ENCODE results near the gene SNX17. TPM values are rescaled to one million over a fixed set of nuclear protein-coding genes. Genes with fewer than 3 reads are reported as not detected.
"Not testable (repeated sequence)": the region's sequence is repeated elsewhere in the genome, so short reads cannot be mapped to it uniquely, and the experiment has no call there.

The SNX17 gene
- total and polyA plus RNA-seq, 2 of the 4 experiments (the other 2 are of a cell fraction) = 102 to 130 TPM

GRCh38 chr2:27425039-27425438 is 54.6 kb downstream of the SNX17 start:
- H3K56ac ChIP-seq (ENCODE audit: extremely low read depth, insufficient read depth, low read length); H3K27me3 ChIP-seq (ENCODE audit: control insufficient read depth, insufficient read depth, low read length); DNase-seq; dilution Hi-C loops (cut with HindIII; ENCODE audit: low sequenced_read_pairs, unreplicated experiment); H3K14ac ChIP-seq (replicated peaks; ENCODE audit: low read depth, low read length); BruUV-seq (replicated peaks); H2BK120ac ChIP-seq (ENCODE audit: low read depth, low read length); H3K4me1 ChIP-seq (ENCODE audit: control insufficient read depth, insufficient read depth, low read length); H3K36me3 ChIP-seq (ENCODE audit: control insufficient read depth, insufficient read depth, low read length); ATAC-seq (ENCODE audit: low read depth); H3K4me3 ChIP-seq (ENCODE audit: insufficient read depth, low read depth, low read length); H3K4me2 ChIP-seq (ENCODE audit: low read depth, low read length); CTCF ChIA-PET; H3K18ac ChIP-seq (ENCODE audit: low read depth, low read length); intact Hi-C loops (cut with micrococcal nuclease); H3K27ac ChIP-seq (ENCODE audit: insufficient read depth, low read length); H3K9ac ChIP-seq (ENCODE audit: low read depth, low read length); H2BK20ac ChIP-seq (ENCODE audit: low read depth, low read length); H2BK15ac ChIP-seq (ENCODE audit: low read depth, low read length); H2BK5ac ChIP-seq (ENCODE audit: low read depth, low read length, poor library complexity, severe bottlenecking); H2AK9ac ChIP-seq (replicated peaks; ENCODE audit: low read depth, low read length, poor library complexity); H3K4ac ChIP-seq (ENCODE audit: low read depth, low read length); POLR2A ChIA-PET (ENCODE audit: unreplicated experiment); H3K23ac ChIP-seq (ENCODE audit: low read depth, low read length); H3K9me3 ChIP-seq (ENCODE audit: control insufficient read depth, insufficient read depth, low read length); H4K8ac ChIP-seq (ENCODE audit: low read depth in 2 of 2, low read length in 2 of 2); H4K5ac ChIP-seq (ENCODE audit: low read depth, low read length); H2AFZ ChIP-seq (replicated peaks; ENCODE audit: low read length, poor library complexity); in situ Hi-C loops (cut with MboI; ENCODE audit: low sequenced_read_pairs); H4K91ac ChIP-seq (ENCODE audit: insufficient read depth, low read depth, low read length); H2AK5ac ChIP-seq (ENCODE audit: low read depth, low read length); H3K9me1 ChIP-seq (ENCODE audit: insufficient read depth, low read length): not testable (repeated sequence)
- 88% methylated on average over 4 of the region's 10 CpGs; no CpG with 5 or more reads in 1 of the 2 experiments for WGBS, 2 experiments (ENCODE audit: extremely low coverage in 2 of 2, insufficient read length in 1 of 2)
- H4K20me1 ChIP-seq (ENCODE audit: insufficient read depth, low read length) = peaks cover 10% of the 10 kb centered on the region
- peaks cover 0 to 10% of the 10 kb centered on the region in 2 experiments; a peak in 2 of 4 replicates for H3K79me1 ChIP-seq (ENCODE audit: low read depth in 1 of 2, low read length in 2 of 2)

Other genes starting within 250 kb of the SNX17 start
- gene ABHD1, start 246.8 kb upstream of the SNX17 start, total RNA-seq (2012; rRNA removed) = not detected in 2 replicates
- 0.14 and 0.24 TPM in 2 replicates for gene ABHD1, start 246.8 kb upstream of the SNX17 start, polyA plus RNA-seq (2012; rRNA removed)
- gene PREB, start 236.0 kb upstream of the SNX17 start, total RNA-seq (2012; rRNA removed) = 36.1 and 38.9 TPM in 2 replicates
- gene PREB, start 236.0 kb upstream of the SNX17 start, polyA plus RNA-seq (2012; rRNA removed) = 49.0 and 52.2 TPM in 2 replicates
- gene PRR30, start 231.2 kb upstream of the SNX17 start, total RNA-seq (2012; rRNA removed) = not detected in 2 replicates
- not detected in 2 replicates for gene PRR30, start 231.2 kb upstream of the SNX17 start, polyA plus RNA-seq (2012; rRNA removed)
- not detected in 2 replicates for gene TCF23, start 221.6 kb upstream of the SNX17 start, total RNA-seq (2012; rRNA removed)
- gene TCF23, start 221.6 kb upstream of the SNX17 start, polyA plus RNA-seq (2012; rRNA removed) = not detected in 2 replicates
- gene ATRAID, start 158.6 kb upstream of the SNX17 start, total RNA-seq (2012; rRNA removed) = 138 and 144 TPM in 2 replicates
- gene ATRAID, start 158.6 kb upstream of the SNX17 start, polyA plus RNA-seq (2012; rRNA removed) = 165 and 173 TPM in 2 replicates
- 34.2 and 38.6 TPM in 2 replicates for gene SLC5A6, start 158.3 kb upstream of the SNX17 start, total RNA-seq (2012; rRNA removed)
- 28.8 and 30.6 TPM in 2 replicates for gene SLC5A6, start 158.3 kb upstream of the SNX17 start, polyA plus RNA-seq (2012; rRNA removed)
- gene CAD, start 153.2 kb upstream of the SNX17 start, total RNA-seq (2012; rRNA removed) = 12.9 and 17.8 TPM in 2 replicates
- 38.7 and 45.8 TPM in 2 replicates for gene CAD, start 153.2 kb upstream of the SNX17 start, polyA plus RNA-seq (2012; rRNA removed)
- under 0.01 TPM in 1 of 2 replicates, not detected in the other for gene SLC30A3, start 107.6 kb upstream of the SNX17 start, total RNA-seq (2012; rRNA removed)
- 0.15 and 0.17 TPM in 2 replicates for gene SLC30A3, start 107.6 kb upstream of the SNX17 start, polyA plus RNA-seq (2012; rRNA removed)
- not detected in 2 replicates for gene DNAJC5G, start 95.2 kb upstream of the SNX17 start, total RNA-seq (2012; rRNA removed)
- gene DNAJC5G, start 95.2 kb upstream of the SNX17 start, polyA plus RNA-seq (2012; rRNA removed) = not detected in 2 replicates
- gene TRIM54, start 88.2 kb upstream of the SNX17 start, total RNA-seq (2012; rRNA removed) = under 0.01 TPM in 1 of 2 replicates, not detected in the other
- 0.07 and 0.15 TPM in 2 replicates for gene TRIM54, start 88.2 kb upstream of the SNX17 start, polyA plus RNA-seq (2012; rRNA removed)
- not detected in 2 replicates for gene UCN, start 62.2 kb upstream of the SNX17 start, total RNA-seq (2012; rRNA removed)
- gene UCN, start 62.2 kb upstream of the SNX17 start, polyA plus RNA-seq (2012; rRNA removed) = 0.22 and 0.30 TPM in 2 replicates
- gene MPV17, start 47.5 kb upstream of the SNX17 start, total RNA-seq (2012; rRNA removed) = 70.4 and 80.5 TPM in 2 replicates
- 160 and 164 TPM in 2 replicates for gene MPV17, start 47.5 kb upstream of the SNX17 start, polyA plus RNA-seq (2012; rRNA removed)
- gene GTF3C2, start 13.9 kb upstream of the SNX17 start, total RNA-seq (2012; rRNA removed) = 23.1 and 25.5 TPM in 2 replicates
- gene GTF3C2, start 13.9 kb upstream of the SNX17 start, polyA plus RNA-seq (2012; rRNA removed) = 36.9 and 37.7 TPM in 2 replicates
- 47.9 and 48.9 TPM in 2 replicates for gene EIF2B4, start 278 bp upstream of the SNX17 start, total RNA-seq (2012; rRNA removed)
- 40.3 and 43.8 TPM in 2 replicates for gene EIF2B4, start 278 bp upstream of the SNX17 start, polyA plus RNA-seq (2012; rRNA removed)
- 3.1 and 3.4 TPM in 2 replicates for gene ZNF513, start 10.1 kb downstream of the SNX17 start, total RNA-seq (2012; rRNA removed)
- gene ZNF513, start 10.1 kb downstream of the SNX17 start, polyA plus RNA-seq (2012; rRNA removed) = 23.5 and 23.7 TPM in 2 replicates
- 95.9 and 99.2 TPM in 2 replicates for gene PPM1G, start 39.0 kb downstream of the SNX17 start, total RNA-seq (2012; rRNA removed)
- gene PPM1G, start 39.0 kb downstream of the SNX17 start, polyA plus RNA-seq (2012; rRNA removed) = 55.9 and 57.6 TPM in 2 replicates
- gene NRBP1, start 58.0 kb downstream of the SNX17 start, total RNA-seq (2012; rRNA removed) = 107 and 120 TPM in 2 replicates
- gene NRBP1, start 58.0 kb downstream of the SNX17 start, polyA plus RNA-seq (2012; rRNA removed) = 150 and 155 TPM in 2 replicates
- not detected in 2 replicates for gene KRTCAP3, start 71.8 kb downstream of the SNX17 start, total RNA-seq (2012; rRNA removed)
- 1.1 and 1.5 TPM in 2 replicates for gene KRTCAP3, start 71.8 kb downstream of the SNX17 start, polyA plus RNA-seq (2012; rRNA removed)
- 23.1 and 25.5 TPM in 2 replicates for gene IFT172, start 119.1 kb downstream of the SNX17 start, total RNA-seq (2012; rRNA removed)
- gene IFT172, start 119.1 kb downstream of the SNX17 start, polyA plus RNA-seq (2012; rRNA removed) = 17.2 and 18.8 TPM in 2 replicates
- gene FNDC4, start 124.6 kb downstream of the SNX17 start, total RNA-seq (2012; rRNA removed) = 7.3 and 7.5 TPM in 2 replicates
- 11.1 and 12.0 TPM in 2 replicates for gene FNDC4, start 124.6 kb downstream of the SNX17 start, polyA plus RNA-seq (2012; rRNA removed)
- under 0.01 TPM in 1 of 2 replicates, not detected in the other for gene GCKR, start 126.2 kb downstream of the SNX17 start, total RNA-seq (2012; rRNA removed)
- 0.41 and 0.55 TPM in 2 replicates for gene GCKR, start 126.2 kb downstream of the SNX17 start, polyA plus RNA-seq (2012; rRNA removed)
- gene ZNF512, start 212.4 kb downstream of the SNX17 start, total RNA-seq (2012; rRNA removed) = 32.2 and 56.5 TPM in 2 replicates
- gene ZNF512, start 212.4 kb downstream of the SNX17 start, polyA plus RNA-seq (2012; rRNA removed) = 17.0 and 25.8 TPM in 2 replicates

All from IMR-90 (cell line).